HG03432 (cell line): Measurements from ENCODE around the gene ILF3.

Experiments used
- ATAC-seq: cut with Tn5 transposase; IDR thresholded peaks from one replicate; pipeline ENCODE4 v1.9.1; 2021; ENCODE audit warnings: mild to moderate bottlenecking, moderate library complexity; ENCODE audit not compliant: unreplicated experiment

ILF3 gene

DNA sequence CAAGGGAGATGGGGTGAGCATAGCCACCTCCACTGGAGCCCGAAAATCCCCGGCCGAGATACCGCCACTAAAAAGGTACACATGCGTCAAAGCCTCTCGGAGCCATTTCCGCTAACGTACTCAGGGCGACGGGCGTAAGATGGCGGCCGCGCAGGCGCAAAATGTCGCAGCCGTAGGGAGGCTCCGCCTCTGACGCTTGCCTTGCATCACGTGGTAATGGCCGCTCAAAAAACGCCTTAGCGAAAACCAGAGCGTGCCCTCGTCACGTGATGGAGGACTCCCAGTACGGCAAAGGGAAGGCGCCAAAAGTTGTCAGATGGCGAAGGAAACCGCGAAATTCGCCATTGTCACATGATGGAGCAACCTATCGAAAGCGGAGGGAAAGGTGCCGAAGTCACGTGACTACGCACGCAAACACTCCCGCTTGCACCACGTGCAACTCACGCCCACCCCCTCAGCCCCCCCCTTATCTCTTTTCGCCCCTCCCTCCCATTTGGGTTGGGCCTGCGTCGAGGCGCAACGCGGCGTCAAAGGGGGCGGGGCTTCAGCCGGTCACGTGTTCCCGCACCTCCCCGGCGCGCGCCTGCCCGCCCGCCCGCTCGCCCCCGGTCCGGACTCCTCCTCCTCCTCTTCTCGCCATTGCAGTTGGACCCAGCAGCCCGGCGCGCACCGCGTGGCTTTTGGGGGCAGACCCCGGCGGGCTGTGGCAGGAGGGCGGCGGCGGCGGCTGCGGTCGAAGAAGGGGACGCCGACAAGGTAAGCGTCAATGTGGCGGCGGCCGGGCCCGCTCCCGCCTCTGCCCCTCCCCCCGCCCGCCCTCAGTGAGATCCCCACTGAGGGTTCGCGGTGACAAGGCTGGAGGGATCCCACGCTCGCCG is at the start of gene ILF3:
ILF3 (plus strand) TSS at position 615 of the 878 bp plus-strand sequence. CDS start 16,260 bp downstream, outside the sequence.
- peak; percentile 70 for ATAC-seq

DNA sequence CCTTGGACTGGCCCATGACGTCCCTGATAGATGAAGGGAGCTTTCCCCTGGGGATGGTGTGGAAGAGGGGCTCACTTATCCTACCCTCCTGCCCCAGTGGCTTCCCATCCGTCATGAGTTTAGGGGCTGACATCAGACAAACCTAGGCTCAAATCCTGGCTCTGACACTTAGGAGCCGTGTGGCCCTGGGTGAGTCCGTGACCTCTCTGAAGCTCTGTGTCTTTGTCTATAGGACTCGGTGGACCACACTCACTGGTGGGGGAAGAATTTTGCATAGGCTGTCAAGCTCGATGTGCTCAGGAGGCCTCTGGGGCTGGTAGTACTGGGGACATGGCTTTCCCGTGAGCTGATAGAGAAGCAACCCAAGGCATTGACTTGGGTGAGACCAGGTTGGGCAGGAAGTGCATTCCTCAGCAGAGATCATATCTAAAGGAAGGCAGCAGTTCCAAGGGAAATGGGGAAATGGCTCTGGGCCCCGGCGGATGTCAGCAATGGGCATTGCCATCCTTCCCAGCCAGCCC is 49.6 kb upstream of the ILF3 start:
- no peak for ATAC-seq

GRCh38 chr19:10611907-10612306 is 42.2 kb upstream of the ILF3 start:
- no peak for ATAC-seq

DNA sequence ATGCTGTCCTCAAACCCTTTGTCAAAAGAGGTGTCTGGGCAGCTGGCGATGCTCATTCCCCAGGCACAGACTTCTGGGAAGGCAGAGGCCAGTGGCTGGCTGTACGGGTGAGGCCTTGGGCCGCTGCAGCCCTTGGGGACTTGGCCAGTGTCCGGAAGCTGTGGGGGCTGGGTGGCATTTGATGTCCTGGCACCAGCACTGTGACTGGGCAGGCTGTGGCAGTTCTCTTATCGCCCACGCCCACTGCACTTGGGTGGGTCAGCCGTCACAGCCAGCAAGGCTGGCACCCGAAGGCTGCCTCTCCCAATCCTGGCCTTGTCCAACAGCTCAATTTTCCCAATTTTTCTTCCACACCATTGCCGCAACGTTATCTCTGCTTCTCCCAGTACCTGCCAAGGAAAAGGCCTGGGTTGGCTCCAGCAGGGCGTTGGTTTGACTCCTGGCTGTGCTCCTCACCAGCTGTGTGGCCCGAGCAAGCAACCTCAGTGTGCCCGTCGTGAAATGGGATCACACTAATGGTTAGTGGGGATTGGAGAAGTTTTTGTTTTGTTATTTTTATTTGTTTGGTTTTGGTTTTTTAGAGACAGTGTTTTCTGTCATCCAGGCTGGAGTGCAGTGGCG is 41.5 kb upstream of the ILF3 start:
- no peak for ATAC-seq

GRCh38 chr19:10615429-10616023 is 38.6 kb upstream of the ILF3 start:
- no peak for ATAC-seq

DNA sequence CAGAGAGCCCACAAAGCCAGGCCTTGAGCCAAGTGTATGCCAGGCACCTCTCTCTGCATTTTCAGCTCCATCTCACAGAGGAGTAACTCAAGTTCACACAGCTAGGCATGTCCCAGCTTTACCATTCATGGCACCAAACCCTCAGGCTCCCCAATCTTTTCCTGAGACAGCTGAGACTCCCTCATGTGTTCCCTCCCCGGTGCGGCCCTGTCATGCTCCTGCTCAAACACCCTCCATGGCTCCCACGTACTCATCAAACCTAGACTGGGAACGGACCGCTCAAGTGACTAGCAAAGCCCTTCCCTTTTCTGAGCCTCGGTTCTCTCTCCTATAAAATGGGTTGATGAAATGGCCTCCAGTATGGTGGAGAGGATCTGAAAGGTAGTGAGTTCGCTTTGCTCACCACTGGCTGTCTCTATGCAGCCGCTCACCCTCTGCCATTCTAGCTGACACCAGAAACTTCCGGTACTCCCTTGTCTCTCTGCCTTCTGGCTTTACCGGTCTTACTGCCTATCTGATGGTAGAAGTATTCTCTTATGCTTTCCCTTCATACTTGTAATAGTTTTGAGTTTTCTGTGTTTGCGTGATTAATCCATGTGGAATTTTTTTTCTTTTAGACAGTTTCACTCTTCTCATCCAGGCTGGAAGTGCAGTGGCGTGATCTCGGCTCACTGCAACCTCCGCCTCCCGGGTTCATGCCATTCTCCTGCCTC is 36.6 kb upstream of the ILF3 start:
- ATAC-seq = no peak

DNA sequence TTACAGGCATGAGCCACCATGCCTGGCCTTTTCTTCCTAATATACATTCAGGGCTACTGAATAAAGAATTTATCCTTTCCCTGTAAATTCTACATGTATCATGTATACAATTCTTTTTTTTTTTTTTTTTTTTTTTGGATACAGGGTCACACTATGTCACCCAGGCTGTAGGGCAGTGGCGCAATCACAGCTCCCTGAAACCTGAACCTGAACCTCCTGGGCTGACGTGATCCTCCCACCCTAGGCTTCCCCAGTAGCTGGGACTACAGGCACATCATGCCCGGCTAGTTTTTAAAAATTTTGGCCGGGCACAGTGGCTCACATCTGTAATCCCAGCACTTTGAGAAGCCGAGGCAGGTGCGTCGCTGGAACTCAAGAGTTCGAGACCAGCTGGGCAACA is 35.3 kb upstream of the ILF3 start:
- ATAC-seq = no peak

DNA sequence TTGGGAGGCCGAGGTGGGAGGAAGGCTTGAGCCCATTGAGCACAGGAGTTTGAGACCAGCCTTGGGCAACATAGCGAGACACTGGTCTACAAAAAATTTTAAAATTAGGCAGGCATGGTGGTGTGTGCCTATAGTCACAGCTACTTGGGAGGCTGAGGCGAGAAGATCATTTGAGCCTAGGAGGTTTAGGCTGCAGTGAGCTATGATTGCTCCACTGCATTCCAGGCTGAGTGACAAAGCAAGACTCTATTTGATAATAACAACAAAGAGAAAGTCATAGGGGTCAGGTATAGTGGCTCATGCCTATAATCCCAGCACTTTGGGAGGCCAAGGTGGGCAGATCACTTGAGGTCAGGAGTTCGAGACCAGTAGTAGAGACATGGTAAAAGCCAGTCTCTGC is 33.4 kb upstream of the ILF3 start:
- no peak for ATAC-seq

DNA sequence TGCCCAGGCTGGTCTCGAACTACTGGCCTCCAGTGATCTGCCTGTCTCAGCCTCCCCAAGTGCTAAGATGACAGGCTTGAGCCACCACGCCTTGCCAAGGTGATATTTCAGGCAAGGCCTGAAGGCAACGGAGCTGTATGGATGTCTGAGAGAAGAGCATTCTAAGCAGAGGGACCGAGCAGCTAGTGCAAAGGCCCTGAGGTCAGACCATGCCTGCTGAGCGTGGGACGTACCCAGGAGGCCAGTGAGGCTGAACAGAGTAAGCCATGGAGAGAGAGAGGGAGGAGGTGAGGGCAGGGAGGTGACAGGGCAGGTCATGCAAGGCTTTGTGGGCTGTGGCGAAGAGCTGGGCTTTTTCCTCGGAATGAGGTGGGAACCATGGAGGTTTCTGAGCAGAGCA is 32.2 kb upstream of the ILF3 start:
- no peak for ATAC-seq

GRCh38 chr19:10624585-10624984 is 29.6 kb upstream of the ILF3 start:
- no peak for ATAC-seq

GRCh38 chr19:10625003-10625761 is 29.0 kb upstream of the ILF3 start, which contains the start of gene SLC44A2:
SLC44A2 (plus strand) TSS chr19:10625553; CDS start chr19:10625634, 81 bp downstream.
- no peak for ATAC-seq

GRCh38 chr19:10625762-10626138 is 28.4 kb upstream of the ILF3 start:
- no peak for ATAC-seq

DNA sequence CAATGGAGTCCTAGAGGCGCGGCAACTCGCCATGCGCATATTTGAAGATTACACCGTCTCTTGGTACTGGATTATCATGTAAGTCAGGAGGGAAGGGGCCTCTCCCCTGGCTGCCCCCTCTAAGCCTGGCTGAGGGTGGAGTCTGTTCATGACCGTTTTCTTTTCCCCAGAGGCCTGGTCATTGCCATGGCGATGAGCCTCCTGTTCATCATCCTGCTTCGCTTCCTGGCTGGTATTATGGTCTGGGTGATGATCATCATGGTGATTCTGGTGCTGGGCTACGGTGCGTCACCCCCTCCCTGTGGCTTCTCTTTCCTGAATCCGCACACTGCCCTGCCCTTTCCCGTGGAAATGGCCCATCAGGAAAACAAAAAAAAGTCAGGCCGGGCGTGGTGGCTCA is 22.3 kb upstream of the ILF3 start:
- no peak for ATAC-seq

DNA sequence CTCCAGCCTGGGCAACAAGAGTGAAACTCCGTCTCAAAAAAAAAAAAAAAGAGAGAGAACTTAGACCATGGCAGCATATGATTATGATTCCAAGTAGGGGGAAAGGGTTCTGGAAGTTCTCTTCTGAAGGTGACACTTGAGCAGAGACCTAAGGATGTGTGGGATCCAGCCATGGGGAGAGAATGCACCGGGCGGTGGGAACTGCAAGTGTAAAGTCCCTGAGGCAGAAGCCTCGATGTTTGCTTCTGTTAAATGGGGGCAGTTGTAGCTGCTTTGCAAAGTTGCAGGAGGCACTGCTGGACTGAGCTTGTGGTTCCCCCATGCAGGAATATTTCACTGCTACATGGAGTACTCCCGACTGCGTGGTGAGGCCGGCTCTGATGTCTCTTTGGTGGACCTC is 19.7 kb upstream of the ILF3 start:
- ATAC-seq = no peak

GRCh38 chr19:10634963-10635362 is 19.2 kb upstream of the ILF3 start:
- no peak for ATAC-seq

- no peak for ATAC-seq
Observed at GRCh38 chr19:10636304-10636972, 17.7 kb upstream of the ILF3 start.

DNA sequence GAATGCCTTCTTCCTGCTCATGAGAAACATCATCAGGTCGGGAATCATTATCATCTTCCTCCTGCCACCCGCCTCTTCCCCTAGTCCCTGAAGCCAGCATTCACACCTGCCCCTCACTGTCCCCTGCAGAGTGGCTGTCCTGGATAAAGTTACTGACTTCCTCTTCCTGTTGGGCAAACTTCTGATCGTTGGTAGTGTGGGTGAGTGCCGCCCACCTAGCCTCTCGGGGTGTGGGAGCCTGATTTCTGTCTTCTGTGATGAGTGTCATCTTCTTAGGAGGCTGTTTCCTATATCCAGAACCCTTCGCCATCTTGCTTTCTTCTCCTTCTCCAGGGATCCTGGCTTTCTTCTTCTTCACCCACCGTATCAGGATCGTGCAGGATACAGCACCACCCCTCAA is 16.3 kb upstream of the ILF3 start:
- ATAC-seq = no peak

DNA sequence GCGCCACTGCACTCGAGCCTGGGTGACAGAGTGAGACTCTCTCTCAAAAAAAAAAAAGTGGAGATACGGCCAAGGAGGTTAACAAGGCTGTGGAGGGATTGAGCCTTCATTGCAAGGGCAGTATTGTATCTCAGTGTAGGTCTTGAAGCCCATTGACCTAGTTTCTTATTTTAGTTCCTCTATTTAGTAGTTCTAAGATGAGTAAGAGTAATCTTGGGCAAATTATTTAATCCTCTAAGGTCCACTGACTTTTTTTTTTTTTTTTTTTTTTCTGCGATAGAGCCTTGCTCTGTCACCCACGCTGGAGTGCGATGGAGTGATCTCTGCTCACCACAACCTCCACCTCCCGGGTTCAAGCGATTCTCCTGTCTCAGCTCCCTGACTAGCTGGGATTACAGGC is 14.3 kb upstream of the ILF3 start:
- peak; percentile 57 for ATAC-seq

DNA sequence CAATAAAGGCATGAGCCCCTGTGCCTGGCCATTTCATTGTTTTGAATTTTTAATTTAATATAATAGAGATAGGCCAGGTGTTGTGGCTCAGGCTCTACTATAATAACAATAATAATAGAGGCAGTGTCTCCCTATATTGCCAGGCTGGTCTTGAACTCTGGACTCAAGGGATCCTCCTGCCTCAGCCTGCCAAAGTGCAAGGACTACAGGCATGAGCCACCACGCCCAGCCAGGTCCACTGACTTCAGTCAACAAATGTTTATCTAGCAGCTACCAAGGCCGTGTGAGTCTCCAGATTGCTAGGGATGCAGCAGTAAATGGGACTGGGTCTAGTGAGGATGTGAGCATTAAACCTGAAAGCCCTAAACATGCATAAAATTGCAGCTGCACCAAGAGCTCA is 13.8 kb upstream of the ILF3 start:
- no peak for ATAC-seq

DNA sequence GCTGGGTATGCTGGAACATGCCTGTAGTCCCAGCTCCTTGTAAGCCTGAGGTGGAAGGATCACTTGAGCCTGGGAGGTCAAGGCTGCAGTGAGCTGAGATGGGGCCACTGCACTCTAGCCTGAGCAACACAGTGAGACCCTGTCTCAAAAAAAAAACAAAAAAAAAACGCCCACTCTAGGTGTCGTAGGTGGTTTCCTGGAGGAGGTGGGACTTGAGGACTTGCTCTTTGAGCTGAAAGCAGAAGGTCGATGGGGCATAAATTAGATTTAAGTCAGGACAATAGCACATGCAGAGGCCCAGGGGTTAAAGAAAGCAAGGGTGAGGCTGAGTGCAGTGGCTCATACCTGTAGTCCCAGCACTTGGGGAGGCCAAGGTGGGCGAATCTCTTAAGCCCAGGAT is 12.9 kb upstream of the ILF3 start:
- no peak for ATAC-seq
